SK-N-SH treated with all-trans-retinoic acid at 6 μM for 48 hours (cell line): ENCODE data around the gene KIZ.

Experiments used
- ARNTL ChIP-seq: fragments of 450-650 bp; formaldehyde crosslinking; IDR thresholded peaks from 2 replicates; pipeline ENCODE4 v1.5.0; 2020; ENCODE audit warnings: low read depth, mild to moderate bottlenecking, moderate library complexity, borderline replicate concordance
- PATZ1 ChIP-seq: fragments of 250-450 bp; sonication (Bioruptor Pico); IDR thresholded peaks from 2 replicates; pipeline ENCODE4 v1.8.0; 2020; ENCODE audit warnings: mild to moderate bottlenecking, moderate library complexity, borderline replicate concordance
- PPARA ChIP-seq: fragments of 250-450 bp; sonication (Bioruptor Pico); IDR thresholded peaks from 2 replicates; pipeline ENCODE4 v1.5.0; 2020; ENCODE audit warnings: mild to moderate bottlenecking, borderline replicate concordance
- RARB ChIP-seq: fragments of 250-450 bp; sonication (Bioruptor Pico); IDR thresholded peaks from 2 replicates; pipeline ENCODE4 v1.8.0; 2021; ENCODE audit warnings: mild to moderate bottlenecking, moderate library complexity
- SNAI2 ChIP-seq: fragments of 250-450 bp; sonication (Bioruptor Pico); IDR thresholded peaks from 2 replicates; pipeline ENCODE4 v1.5.0; 2020; ENCODE audit warnings: mild to moderate bottlenecking, moderate library complexity
- TCF4 ChIP-seq: fragments of 250-450 bp; sonication (Bioruptor Pico); IDR thresholded peaks from 2 replicates; pipeline ENCODE4 v1.8.0; 2021; ENCODE audit warnings: mild to moderate bottlenecking, moderate library complexity, borderline replicate concordance
- ZFP3 ChIP-seq: fragments of 250-450 bp; sonication (Bioruptor Pico); IDR thresholded peaks from 2 replicates; pipeline ENCODE4 v1.5.0; 2020; ENCODE audit warnings: mild to moderate bottlenecking, moderate library complexity
- ZNF565 ChIP-seq: fragments of 450-650 bp; formaldehyde crosslinking; conservative IDR thresholded peaks from 2 replicates; pipeline ENCODE4 v1.5.0; 2020; ENCODE audit warnings: low read depth, mild to moderate bottlenecking, moderate library complexity

DNA sequence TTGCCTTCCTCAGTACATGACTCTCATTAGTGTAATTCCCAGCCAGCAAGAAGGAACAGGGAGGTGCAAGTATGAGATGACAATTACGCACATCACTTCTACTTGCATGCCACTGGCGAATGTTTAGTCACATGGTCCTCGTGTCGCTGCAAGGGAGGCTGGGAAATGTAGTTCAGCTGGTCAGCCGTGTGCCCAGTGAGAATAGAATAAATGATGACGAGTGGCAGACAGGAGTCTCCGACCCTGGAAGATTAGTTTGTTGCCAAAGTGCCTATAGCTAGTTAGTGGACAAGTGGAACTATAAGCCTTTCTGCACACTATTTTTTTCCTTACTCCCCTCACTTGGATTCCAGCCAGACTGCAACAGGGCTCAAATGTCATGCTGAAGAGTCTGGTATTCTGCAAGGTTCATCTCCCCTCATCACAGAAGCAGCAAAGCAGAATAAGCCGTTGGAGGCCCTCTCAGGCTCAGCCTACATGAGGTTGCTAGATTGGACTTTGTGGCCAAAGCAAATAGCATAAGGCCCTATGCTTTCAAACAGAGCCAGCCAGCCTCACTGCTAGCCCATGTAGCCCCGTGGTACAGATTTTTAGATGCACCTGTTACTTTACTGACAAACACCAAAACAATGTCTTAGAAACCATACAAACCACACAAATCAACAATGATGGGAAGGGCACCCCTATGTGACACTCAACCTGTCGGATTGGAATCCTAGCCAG, 29.4 kb upstream of the KIZ start:
- TF ChIP-seq SNAI2 (CRISPR knock-in tag) (no peak), TCF4 (no peak), ZNF565 (no peak), ZFP3 (CRISPR knock-in tag) (no peak), RARB (CRISPR knock-in tag) (no peak), ARNTL (CRISPR knock-in tag) (no peak), PPARA (CRISPR knock-in tag) (no peak), PATZ1 (CRISPR knock-in tag) (no peak)
